A673 (cell line): ENCODE data around the gene PLCG1.

ENCODE experiments used
- EZH2 ChIP-seq: fragments of 200-600 bp; sonication (generic); IDR thresholded peaks from 2 replicates; pipeline ENCODE4 v1.6.1; 2017; ENCODE audit warnings: borderline replicate concordance, low read depth, mild to moderate bottlenecking, mixed read lengths, antibody characterized with exemption, low read length; ENCODE audit not compliant: poor library complexity, severe bottlenecking
- TF ChIP-seq, protein P1 (sequence below): fragments of 300-800, 200-600 bp; sonication (generic); conservative IDR thresholded peaks from 2 replicates; pipeline ENCODE4 v1.5.1; 2017; ENCODE audit warnings: low read depth, mild to moderate bottlenecking, antibody characterized with exemption, low read length, moderate library complexity, mixed read lengths

DNA sequence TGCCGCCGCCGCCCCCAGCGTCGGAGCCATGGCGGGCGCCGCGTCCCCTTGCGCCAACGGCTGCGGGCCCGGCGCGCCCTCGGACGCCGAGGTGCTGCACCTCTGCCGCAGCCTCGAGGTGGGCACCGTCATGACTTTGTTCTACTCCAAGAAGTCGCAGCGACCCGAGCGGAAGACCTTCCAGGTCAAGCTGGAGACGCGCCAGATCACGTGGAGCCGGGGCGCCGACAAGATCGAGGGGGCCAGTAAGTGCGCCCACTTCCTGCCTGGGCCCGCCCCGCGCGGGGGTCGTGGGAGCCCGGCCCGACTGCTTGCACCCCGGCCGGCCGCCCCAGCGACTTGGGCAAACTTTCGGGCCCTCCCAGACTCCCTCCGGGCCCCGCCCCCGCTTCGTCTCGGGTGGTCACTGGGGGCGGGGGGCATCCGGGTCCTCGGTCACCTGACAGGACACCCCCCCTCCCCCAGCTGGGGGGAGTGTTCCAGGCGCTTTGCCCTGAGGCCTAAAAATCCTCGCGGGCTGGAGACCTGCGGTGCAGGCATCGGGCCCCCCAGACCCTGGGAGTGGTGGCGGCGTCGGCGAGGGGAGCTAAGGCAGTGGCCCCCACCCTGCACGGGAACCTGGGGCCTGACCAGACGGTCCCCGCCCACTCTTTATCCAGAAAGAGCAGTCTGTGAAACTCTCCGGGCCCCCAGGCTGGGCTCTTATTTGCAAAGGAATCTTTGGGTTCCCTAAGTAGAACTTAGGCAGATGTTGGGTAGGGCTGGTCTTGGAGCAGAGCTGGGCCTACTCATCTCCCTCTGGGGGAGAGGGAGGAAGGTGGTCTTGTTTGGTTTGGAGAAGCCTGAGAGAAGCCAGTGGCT lies 501 bp downstream of the PLCG1 start:
- TF ChIP-seq, protein P1, sequence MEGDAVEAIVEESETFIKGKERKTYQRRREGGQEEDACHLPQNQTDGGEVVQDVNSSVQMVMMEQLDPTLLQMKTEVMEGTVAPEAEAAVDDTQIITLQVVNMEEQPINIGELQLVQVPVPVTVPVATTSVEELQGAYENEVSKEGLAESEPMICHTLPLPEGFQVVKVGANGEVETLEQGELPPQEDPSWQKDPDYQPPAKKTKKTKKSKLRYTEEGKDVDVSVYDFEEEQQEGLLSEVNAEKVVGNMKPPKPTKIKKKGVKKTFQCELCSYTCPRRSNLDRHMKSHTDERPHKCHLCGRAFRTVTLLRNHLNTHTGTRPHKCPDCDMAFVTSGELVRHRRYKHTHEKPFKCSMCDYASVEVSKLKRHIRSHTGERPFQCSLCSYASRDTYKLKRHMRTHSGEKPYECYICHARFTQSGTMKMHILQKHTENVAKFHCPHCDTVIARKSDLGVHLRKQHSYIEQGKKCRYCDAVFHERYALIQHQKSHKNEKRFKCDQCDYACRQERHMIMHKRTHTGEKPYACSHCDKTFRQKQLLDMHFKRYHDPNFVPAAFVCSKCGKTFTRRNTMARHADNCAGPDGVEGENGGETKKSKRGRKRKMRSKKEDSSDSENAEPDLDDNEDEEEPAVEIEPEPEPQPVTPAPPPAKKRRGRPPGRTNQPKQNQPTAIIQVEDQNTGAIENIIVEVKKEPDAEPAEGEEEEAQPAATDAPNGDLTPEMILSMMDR = no peak
- no peak for TF ChIP-seq EZH2
